GM10847 (cell line): ENCODE measurements around the gene MECR.

Source experiments
- POLR2A ChIP-seq: IDR thresholded peaks from 2 replicates; pipeline ENCODE4 v1.6.1; 2011; ENCODE audit not compliant: insufficient read length; ENCODE audit errors: extremely low read depth

Gene MECR, protein sequence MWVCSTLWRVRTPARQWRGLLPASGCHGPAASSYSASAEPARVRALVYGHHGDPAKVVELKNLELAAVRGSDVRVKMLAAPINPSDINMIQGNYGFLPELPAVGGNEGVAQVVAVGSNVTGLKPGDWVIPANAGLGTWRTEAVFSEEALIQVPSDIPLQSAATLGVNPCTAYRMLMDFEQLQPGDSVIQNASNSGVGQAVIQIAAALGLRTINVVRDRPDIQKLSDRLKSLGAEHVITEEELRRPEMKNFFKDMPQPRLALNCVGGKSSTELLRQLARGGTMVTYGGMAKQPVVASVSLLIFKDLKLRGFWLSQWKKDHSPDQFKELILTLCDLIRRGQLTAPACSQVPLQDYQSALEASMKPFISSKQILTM

DNA sequence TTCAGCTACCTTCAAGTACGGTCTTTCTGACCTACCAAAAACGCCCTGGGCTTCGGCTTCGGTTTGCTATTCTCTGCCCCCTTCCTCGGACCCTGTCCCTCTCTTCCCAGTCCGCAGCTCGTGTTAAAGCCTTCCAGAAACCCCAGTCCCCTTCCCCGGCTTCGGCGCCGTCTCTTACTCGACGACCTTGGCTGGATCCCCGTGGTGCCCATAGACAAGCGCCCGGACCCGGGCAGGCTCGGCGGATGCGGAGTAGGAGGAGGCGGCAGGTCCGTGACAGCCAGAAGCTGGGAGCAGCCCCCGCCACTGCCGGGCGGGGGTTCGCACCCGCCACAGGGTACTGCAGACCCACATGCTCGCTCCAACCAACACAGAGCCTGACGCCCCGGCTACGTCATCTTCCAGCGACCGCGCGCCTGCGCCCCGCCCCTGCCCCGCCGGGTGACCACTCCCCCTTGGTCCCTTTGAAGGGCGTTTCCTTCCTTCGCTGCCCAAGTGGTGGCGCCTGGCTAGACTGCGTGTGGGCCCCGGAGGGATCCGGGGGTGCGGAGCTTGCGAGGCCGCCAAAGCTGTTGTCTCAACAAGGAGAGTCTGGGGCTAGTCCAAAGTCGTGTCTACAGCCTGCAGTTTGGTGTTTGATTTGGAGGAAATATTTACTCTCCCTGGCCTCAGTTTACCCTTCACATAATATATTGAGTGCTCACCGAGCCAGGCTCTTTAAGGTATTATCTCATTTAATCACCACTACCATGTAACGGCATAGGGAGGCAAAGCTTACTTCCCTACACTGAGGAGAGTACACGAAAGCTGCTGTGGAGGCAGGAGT lies at the start of gene MECR:
TSS of gene MECR (minus strand) at position 382 of the 826 bp plus-strand sequence. CDS start at position 354, 28 bp downstream.
- TF ChIP-seq POLR2A, result peak; percentile 73

DNA sequence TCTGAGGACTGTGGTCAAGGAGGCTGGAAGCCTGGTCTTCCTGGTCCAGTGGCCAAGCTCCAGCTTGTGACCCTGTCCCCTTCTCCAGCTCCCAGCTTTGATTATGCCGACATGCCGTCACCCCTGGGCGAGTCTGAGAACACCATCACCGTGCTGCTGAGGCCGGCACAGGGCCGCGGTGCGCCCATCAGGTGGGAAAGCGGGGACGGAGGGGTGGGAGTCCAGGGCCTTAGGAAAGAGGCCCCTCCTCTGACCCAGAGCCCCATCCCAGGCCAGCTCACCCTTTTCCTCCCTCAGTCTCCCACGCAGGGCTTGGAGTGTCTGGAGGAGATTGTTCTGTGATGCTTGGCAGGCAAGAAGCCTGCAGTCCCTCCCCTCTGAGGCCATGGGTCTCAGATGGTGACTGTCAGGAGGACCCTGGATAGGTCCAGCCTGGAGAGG lies 49.2 kb upstream of the MECR start:
- TF ChIP-seq POLR2A, result no peak

DNA sequence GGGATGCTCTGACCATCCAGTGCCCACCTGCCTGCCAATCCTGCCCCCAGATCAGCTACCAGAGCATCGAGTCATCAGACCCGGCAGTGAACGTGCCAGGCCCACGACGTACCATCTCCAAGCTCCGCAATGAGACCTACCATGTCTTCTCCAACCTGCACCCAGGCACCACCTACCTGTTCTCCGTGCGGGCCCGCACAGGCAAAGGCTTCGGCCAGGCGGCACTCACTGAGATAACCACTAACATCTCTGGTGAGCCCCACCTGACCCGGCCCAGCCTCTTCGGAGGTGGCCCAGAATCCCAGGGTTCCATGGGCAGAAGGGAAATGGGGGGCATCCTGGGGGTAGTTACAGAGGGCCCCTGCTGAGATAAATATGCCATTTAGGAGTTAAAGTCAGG lies 48.7 kb upstream of the MECR start:
- TF ChIP-seq POLR2A, result no peak

DNA sequence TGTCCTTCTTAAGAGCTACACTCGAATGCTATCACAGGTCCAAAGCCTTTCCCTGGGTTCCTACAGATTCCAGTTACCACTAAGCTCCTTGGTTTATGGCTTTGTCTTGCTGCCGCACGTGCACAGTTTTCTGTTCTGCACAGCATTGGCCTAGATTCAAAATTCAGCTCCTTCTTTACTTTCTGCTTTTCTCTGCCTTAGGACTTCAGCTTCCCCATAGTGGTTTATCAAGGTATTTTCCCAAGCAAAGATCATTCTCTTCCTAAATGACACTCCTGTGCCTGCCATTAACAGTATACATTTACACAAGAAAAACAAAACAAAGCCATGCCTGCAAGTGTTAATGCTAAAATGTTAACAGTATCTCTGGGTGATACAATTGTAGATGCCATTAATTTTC lies 47.4 kb upstream of the MECR start:
- TF ChIP-seq POLR2A, result no peak

DNA sequence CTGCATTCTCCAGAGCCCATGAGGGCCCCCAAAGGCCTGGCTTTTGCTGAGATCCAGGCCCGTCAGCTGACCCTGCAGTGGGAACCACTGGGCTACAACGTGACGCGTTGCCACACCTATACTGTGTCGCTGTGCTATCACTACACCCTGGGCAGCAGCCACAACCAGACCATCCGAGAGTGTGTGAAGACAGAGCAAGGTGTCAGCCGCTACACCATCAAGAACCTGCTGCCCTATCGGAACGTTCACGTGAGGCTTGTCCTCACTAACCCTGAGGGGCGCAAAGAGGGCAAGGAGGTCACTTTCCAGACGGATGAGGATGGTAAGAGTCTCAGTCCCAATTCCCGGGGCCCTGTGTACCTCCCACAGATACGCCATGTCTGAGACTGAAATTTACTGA lies 44.7 kb upstream of the MECR start:
- no peak for TF ChIP-seq POLR2A

DNA sequence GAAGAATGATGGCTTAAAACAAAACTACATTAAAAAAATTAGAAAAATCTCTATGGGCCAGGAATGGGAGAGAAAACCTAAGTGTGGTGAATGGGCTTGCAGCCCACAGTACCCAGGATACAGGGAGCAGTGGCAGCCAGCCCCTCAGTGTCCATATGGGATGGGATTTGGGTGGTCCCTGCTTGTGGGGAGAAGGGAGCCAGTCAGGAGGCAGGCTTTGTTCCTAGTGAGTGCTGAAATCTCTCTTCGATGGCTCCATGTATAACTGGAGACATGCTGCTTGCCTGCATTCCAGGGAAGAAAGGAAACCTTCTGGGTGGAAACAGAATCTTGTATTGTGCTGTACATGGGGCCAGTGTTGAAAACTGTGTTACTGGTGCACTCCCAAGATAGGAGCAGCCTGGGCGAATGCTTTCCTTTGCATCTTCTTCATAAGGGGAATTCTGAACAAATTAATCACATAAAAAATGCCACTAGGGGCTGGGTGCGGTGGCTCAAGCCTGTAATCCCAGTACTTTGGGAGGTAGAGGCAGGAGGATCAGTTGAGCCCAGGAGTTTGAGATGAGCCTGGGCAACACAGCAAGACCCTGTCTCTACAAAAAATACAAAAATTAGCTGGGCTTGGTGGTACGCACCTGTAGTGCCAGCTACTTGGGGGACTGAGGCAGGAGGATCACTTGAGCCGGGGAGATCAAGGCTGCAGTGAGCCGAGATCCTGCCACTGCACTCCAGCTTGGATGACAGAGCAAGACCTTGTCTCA lies 41.6 kb upstream of the MECR start:
- TF ChIP-seq POLR2A, result no peak

DNA sequence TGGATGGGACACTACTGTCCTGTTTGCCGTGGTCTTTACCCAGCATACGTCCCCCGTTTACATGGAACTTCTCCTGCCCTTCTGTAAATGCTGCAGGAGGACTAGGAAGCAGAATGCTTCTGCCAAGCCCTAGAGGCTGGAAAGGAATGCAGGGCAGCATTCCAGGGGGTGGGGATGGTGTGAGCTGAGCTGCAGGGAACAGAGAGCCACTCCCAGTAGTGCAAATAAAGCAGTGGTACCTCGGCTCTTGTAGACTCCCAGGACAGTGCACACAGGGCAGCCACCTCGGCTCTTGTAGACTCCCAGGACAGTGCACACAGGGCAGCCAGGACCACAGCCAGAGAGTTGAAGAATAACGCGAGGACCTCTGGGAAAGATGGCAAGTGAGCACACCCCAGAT lies 41.0 kb upstream of the MECR start:
- TF ChIP-seq POLR2A, result no peak

DNA sequence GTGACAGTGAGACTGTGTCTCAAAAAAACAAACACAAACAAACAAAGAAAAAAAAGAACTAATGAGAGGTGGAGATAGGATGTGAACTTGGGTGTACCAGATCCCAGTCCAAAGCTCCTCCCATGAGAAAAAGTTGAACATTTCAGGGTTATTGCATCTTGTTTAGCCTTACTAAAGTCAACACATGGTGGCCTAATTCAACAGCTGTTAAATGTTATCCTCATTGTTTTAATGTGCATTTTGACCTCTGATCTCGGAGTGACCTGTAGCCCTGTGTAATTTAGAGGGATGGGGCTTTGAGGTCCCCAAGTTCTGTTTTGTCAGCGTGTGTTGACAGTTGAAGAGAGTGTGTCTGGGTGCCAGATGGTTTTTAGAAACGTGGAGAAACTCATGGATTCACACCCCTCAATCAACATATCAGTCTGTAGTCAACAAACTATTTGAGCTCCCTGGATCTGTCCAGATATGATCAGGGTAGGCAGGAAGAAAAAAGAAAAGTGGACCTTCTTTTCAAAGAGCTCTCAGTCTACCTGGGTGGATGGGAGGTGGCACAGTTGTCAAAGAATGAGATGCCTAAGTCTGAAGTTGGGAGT lies 40.3 kb upstream of the MECR start:
- TF ChIP-seq POLR2A, result no peak

DNA sequence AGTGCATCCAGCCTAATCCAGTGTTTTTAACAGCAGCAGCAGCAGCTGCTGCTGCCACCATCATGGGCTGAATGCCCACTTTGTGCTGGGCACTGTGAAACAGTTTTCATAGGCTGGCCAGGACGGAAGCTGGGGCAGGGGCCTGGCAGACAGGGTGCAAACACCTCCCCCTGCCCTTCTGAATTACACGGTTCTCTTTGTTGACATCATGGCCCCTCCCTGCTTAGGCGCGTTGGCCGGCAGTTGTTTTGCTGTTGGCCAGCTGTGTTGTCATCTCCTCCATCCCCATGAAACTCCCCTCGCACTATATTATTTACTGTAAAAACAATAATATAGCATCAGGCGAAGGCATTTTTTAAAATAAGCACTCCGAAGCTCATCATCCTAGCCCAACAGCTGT lies 38.6 kb upstream of the MECR start:
- TF ChIP-seq POLR2A, result no peak

DNA sequence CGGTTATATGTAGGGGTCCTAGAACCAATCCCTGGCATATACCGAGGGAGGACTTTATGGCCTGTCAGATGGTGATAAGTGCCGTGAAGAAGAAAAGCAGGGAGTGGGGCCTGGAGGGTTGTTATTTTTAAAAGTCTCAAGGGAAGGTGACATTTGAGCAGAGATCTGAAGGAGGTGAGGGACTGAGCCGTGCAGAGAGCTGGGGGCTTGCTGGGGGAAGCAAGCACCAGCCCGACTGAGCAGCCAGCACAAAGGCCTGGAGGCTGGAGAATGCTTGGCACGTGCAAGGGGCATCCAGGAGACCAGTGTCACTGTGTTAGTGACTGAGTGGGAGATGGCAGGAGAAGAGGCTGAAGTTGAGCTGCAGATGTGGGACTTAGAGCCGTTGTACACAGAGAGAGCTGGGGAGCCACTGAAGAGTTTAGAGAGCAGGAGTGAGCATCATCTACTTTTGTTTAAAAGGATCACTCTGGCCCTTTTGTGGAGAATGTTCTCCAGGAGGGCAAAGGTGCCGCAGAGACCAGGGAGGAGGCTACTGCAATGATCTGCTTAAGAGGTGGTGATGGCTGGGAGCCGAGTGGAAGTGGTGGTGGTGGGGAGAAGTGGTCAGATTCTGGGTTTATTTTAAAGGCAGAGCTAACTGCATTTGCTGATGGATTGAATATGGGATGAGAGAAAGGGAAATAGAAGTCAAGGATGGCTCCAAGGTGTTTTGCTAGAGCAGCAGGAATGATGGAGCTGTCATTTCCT lies 36.8 kb upstream of the MECR start:
- TF ChIP-seq POLR2A, result no peak

DNA sequence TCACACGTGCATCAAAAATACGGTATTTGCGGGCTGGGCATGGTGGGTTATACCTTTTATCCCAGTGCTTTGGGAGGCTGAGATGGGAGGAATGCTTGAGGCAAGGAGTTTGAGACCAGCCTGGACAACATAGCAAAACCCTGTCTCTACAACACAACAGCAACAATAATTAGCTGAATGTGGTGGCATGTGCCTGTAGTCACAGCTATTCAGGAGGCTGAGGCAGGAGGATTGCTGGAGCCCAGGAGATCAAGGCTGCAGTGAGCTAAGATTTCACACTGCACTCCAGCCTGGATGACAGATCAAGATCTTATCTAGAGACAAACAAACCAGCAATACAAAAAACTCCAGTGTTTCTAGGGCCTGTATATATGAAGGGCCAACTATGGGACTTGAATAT lies 36.2 kb upstream of the MECR start:
- TF ChIP-seq POLR2A, result no peak

DNA sequence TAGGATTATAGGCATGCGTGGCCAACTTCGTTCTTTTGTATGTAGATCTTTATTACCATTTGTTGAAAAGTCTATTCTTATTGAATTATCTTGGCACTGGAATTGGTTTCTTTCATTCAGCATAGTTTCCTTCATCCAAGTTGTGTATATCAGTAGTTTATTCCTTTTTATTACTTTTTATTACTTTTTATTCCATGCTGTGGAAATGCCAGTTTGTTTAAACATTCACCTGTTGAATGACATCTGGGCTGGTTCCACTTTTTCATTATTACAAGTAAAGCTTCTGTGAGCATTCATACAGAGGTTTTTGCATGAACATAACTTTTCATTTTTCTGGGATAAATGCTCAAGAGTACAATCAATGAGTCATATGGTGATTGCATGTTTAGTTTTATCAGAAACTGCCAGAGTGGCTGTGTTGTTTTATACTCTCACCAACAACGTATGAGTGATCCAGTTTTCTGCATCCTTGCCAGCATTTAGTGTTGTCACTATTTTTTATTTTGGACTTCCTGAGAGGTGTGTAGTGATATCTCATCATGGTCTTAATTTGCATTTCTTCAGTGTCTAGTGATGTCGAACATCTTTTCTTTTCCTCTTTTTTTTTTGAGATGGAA lies 34.1 kb upstream of the MECR start:
- no peak for TF ChIP-seq POLR2A

DNA sequence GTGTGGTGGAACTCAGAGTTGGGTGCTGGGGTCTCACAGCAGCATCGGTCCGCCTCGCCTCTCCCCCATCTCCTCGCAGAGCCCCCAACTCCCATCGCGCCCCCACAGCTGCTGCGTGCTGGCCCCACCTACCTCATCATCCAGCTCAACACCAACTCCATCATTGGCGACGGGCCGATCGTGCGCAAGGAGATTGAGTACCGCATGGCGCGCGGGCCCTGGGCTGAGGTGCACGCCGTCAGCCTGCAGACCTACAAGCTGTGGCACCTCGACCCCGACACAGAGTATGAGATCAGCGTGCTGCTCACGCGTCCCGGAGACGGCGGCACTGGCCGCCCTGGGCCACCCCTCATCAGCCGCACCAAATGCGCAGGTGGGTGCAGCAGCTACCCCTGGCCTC lies 29.8 kb upstream of the MECR start:
- no peak for TF ChIP-seq POLR2A

DNA sequence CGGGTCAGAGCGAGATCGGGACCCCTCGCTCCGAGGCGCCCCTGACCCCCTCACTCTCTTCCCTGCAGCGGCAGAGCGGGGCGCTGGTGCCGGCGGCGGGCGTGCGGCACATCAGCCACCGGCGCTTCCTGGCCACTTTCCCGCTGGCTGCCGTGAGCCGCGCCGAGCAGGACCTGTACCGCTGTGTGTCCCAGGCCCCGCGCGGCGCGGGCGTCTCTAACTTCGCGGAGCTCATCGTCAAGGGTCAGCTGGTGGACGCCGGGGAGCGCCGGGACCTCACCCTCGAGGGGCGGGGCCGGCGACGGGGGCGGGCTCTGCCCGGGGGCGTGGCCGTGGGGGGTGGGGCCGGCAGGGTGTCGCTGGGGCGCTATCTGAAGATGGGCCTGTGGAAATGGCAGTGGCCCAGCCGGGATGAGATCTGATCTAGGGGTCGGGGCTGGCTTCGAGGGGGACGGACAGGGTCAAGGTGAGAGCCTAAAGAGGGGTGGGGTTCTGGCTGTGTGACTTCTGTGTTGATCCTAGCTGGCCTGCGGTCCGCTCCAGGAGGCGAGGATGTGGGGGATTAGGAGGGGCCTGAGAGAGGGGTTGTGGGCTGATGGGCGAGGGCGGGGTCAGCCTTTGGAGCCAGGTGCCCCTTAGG lies 29.2 kb upstream of the MECR start:
- no peak for TF ChIP-seq POLR2A
